ENCODE measurements around the gene CHRNA3.

Gene CHRNA3

DNA sequence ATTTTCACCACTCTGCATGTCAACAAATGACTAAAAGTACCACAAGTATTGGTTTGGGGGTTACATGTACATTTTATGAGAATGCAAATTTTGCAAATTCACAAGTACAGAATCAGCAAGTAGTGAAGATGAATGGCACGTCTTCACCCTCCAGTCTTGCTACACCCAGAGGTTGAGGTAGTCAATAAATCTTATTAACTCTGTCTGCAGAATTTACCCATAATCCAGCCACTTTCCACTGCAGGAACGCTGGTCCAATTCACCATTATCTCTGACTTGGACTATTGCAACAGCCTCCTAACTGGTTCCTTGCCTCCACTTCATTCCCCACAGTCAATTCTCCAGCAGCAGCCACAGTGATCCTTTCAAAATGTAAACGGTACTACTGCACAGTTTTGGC is 70.0 kb downstream of the CHRNA3 start:
- no peak for DNase-seq

DNA sequence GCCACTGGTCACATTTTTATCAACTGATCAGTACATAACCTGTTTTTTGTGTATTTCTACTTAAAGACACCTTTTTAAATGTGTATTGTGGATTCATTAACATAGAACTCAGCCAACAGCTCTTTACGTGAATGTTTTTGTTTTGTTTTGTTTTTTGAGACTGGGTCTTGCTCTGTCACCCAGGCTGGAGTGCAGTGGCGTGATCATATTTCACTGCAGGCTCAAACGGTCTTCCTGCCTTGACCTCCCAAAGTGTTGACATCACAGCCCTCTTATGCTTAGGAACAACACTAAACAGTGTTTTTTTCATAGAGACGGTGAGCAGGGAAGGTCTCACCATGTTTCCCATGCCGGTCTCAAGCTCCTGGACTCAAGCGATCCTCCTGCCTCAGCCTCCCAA is 70.6 kb downstream of the CHRNA3 start:
- no peak for DNase-seq

Measured in cortex of kidney (tissue), 1 donor.